HG03558 (cell line): Measurements from ENCODE around the gene NDUFS8.

Source experiments
- ATAC-seq: cut with Tn5 transposase; IDR thresholded peaks from one replicate; pipeline ENCODE4 v1.9.1; 2021; ENCODE audit warnings: moderate number of reproducible peaks; ENCODE audit not compliant: unreplicated experiment; ENCODE audit errors: extremely low read depth

NDUFS8 gene

DNA sequence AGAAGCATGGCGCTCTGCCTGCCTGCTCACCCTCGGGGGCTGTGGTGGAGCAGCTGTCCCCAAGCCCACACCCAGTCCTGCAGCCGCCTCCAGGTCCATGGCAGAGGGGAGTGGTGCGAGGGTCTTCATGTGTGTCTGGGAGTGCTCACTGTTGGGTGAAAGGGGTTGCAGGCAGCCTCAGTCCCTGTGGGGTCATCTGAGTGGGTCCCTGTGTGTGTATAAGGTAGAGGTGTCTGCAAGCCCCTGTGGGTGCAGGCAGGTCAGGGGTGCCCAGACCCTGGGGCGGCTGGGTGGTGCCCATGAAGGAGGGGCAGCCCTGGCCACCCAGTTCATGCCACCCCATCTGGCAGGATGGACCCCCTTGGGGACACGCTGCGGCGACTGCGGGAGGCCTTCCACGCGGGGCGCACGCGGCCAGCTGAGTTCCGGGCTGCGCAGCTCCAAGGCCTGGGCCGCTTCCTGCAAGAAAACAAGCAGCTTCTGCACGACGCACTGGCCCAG, 15.5 kb upstream of the NDUFS8 start:
- ATAC-seq = no peak

DNA sequence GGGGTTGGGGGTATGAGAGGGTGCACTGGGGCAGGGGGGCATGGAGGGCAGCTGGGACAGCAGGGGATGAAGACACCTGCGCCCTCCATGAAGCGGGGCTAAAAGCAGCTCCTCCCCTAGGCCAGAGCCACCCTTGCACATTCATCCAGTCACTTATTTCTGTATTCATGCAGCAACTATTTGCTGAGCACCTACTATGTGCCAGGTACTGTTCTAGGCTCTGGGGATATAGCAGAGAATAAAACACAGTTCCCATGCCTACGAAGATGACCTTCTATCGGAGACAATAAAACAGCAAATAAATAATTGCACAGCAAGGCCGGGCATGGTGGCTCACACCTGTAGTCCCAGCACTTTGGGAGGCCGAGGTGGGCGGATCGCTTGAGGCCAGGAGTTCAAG, 15.0 kb upstream of the NDUFS8 start:
- no peak for ATAC-seq

DNA sequence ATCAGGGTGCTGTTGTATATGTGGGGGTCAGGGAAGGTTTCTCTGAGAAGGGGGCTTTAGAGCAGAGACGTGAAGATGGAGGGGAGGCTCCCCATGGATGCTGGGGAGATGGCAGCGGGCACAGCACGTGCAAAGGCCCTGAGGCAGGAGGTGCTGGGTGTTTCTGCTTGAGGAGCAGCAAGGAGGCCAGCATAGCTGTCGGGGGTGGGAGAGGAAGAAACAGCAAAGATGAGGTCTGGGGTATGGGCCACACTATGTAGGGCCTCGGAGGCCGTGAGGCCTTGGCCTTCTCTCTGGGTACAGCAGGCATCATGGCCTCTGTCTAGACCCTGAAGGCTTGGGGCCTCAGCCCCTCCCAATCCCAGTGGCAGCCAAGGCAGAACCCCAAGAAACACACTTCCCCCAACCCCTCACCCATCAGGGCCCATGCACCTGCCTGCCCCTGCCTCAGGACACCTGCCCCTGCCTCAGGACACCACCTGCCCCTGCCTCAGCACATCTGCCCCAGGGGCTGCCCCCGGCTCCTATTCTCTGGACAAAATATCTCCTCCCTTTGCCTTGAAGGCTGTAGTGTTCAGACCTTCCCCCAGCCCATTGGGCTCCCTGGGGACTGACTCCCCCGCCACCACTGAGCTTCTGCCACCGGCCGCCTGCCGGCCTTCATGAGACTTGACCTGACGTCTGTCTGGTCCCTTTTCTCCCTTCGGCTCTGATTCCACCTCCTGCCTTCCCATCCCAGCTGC, 14.1 kb upstream of the NDUFS8 start:
- no peak for ATAC-seq

DNA sequence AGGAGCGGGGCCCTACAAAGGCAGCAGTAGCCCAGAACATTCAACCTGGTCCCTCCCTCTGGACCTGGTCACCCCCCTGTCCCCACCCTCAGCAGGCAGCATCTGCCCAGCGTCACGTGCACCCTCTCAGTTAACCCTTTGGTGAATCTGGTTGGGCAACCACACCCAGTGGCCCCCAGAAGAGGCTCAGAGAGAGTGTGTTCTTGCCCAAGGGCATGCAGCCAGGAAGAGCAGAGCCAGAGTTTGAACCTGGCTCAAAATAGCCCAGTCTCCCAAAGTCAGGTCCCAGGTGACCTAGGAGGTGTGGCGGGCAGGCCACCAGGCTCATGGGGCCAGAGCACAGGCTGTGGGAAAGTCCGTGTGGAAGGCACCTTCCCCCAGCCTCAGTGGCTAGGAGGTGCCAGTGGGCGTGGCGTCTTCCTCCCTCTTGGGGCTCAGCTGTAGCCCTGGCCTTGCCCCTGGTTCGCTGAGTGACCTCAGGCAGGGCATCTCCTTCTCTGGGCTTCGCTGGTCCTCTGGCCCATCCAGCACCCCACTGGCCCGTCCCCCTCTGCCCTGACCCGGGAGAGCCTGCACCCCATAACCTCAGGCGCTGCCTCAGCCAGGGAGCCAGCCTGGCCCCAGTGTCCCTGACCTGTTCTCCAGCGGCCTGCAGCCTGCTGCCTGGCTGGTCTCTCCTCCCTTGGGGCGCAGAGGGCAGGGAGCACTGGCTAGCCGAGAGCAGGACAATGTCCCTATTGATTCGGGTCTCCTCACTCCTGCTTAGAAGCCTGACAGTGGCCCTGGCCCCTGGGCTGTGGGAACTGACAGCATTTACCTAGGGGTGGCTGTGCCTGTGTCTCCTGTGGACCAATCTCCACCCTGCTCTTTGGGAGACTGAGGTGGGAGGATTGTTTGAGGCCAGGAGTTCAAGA, 13.3 kb upstream of the NDUFS8 start:
- no peak for ATAC-seq

DNA sequence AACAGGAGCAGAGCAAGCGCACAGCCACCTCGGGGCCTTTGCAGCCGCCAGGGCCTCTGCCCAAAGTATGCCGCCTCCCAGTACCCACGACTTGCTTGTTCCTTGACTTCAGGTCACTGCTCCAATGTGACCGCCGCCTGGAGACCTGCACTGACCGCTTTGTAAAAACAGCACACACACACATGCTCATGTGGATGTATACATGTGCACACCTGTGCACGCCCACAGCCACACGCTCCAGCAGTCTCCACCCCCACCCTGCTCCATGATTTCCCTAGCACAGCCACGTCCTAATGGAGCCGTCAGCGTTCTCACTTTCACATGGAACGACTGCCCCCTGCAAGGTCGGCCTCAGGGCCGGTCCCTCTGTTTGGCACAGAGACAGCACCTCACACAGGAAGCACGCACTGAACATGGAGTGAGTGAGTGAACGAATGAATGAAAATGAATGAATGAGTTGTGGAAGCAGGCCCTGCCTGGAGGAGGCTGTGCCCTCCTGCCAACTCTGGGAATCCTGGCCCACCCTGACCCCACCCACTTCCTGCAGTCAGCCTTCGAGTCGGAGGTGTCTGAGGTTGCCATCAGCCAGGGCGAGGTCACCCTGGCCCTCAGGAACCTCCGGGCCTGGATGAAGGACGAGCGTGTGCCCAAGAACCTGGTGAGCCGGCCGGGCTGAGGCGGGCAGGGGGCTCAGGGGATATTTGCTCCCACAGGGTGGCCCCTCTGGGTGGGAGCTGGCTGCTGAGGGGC, 12.3 kb upstream of the NDUFS8 start:
- ATAC-seq = no peak

DNA sequence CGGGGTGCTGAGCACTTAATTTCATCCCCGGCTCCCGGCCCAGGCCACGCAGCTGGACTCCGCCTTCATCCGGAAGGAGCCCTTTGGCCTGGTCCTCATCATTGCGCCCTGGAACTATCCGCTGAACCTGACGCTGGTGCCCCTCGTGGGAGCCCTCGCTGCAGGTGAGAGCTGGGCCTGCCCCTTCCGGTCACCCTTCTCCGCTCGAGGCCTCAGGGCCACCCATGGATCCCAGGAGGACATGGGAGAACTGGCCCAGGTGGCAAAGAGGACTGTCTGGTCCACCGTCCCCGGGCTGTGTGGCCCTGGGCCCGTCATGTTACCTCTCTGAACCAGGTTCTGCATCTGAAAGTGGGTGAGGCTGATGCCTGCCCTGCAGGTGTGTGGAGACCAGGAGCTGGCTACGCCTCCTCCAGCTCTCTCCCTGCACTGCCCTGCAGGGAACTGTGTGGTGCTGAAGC, 11.7 kb upstream of the NDUFS8 start:
- no peak for ATAC-seq

DNA sequence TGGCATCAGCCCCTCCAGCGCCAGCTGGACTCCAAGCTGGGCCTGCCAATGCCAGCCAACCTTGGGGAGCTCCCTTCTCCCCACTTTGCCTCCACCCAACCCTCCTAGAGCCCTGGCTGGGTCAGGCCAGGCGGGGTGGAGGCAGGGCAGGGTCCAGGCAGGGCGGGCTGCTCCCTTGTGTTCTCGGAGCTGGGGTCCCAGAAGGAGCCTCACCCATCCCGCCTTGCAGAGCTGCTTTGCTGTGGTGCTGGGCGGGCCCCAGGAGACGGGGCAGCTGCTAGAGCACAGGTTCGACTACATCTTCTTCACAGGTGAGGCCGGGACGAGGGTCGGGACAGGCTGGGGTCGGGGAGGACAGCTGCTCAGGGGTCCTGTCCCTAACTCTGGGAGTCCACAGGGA, 11.0 kb upstream of the NDUFS8 start:
- ATAC-seq = no peak

DNA sequence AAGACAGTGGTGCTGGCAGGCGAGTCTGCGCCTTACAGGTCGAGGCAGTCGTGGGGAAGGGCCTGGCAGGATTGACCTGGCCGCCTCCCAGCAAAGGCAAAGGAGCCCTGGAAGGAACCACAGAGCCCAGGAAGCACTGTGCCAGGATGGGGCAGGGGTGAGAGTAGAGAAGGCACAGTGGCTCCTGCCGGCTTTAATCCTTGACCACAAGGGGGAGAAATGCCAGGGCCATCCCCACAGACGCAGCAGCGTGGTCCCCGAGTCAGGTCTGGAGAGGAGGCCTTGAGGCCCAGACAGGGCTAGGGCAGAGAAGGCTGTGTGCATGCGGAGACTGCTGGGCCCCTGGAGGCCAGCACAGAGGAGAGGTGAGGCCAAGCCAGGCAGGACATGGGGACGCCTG, 9.9 kb upstream of the NDUFS8 start:
- no peak for ATAC-seq

DNA sequence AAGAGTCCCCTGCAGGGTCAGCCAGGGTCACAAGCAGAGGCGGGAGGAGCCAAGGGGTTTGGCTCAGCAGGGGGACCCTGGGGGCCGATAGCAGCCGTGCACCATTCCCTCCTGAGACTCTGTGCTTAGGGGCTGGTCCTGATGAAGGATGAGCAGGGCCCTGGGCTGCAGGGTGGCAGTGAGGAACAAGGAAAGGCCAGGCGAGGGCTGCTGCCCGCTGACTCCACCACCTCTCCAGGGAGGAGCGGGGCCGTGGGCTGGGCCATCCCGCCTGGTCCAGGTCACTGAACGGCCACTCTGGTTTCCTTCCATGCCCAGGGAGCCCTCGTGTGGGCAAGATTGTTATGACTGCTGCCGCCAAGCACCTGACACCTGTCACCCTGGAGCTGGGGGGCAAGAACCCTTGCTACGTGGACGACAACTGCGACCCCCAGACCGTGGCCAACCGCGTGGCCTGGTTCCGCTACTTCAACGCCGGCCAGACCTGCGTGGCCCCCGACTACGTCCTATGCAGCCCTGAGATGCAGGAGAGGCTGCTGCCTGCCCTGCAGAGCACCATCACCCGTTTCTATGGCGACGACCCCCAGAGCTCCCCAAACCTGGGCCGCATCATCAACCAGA, 9.2 kb upstream of the NDUFS8 start:
- no peak for ATAC-seq

DNA sequence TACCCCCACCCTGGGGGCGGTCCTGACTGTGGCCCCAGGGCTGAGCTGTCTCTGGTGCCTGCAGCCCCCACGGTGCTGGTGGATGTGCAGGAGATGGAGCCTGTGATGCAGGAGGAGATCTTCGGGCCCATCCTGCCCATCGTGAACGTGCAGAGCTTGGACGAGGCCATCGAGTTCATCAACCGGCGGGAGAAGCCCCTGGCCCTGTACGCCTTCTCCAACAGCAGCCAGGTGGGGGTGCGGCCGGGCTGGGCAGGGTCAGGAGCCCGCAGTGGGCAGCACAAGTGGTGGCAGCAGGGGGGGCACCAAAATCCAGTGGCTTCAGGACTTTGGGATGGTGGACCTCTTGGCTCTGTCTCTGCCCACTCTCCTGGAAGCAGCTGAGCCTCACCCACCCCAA, 8.0 kb upstream of the NDUFS8 start:
- no peak for ATAC-seq

DNA sequence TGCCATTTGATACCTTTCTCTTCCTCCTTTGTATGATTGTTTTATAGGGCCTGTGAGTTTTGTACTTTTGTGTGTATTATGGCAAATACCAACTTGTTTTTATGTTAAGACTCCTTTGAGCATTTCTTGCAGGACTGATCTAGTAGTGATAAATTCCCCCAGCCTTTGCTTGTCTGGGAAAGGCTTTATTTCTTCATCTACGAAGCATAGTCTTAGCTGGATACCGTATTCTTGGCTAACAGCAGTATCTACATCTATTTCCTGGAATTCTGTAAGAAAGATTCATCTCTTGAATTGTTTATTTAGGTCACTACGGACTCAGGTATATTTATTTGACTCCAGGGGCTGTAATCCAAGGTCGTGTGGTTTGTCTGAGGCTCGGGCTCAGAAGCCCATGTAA, 6.0 kb upstream of the NDUFS8 start:
- no peak for ATAC-seq

DNA sequence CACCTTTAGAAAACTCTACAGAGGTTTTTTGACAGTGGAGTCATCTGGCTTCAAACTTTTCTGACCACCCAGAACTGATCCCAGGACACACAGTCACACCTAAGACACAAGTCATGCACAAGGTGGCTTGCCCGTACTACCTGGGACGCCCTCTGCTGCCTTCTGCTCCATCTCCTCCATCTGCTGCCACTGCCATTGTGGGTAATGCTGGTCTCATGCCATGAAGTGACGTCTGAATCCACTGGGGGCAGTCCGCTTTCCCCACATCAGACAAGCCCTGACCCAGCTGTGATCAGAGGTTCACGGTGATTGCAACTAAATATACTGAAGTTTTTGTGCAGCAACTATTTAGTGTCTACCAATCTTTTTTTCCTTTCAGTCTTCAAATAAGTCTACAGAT, 5.4 kb upstream of the NDUFS8 start:
- no peak for ATAC-seq

DNA sequence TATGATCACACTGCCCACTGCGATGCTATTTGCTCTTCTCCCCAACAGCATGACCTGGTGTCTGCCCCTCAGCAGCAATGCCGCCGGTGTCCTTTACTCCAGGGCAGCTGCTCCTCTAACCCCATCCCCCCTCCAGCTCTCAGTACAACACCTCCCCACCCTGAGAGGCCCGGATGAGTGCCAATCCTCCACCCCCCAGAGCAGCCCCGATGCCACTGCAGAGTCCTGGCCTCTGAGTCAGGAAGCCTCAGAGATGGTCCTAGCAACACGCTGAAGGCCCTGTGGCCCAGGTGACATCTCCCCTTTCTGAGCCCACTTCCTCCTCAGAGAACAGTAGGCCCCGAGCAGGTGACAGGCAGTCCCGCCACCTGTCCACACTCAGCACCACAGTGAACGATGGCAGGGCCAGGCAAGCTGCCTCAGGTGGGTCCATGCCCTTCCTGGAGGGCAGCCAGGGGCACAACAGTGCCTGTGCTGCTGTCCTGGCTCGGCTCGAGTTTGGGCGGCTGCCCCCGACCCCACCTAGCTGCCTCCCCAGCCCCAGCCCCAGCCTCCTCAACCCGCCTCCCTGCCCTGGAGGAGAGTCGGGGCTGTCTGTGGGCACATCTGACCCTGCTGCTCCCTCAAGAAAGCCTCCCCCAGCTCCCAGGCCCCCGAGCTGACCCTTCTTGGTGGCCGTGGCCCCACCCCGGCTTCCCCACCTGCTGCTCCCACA, 3.9 kb upstream of the NDUFS8 start:
- no peak for ATAC-seq

DNA sequence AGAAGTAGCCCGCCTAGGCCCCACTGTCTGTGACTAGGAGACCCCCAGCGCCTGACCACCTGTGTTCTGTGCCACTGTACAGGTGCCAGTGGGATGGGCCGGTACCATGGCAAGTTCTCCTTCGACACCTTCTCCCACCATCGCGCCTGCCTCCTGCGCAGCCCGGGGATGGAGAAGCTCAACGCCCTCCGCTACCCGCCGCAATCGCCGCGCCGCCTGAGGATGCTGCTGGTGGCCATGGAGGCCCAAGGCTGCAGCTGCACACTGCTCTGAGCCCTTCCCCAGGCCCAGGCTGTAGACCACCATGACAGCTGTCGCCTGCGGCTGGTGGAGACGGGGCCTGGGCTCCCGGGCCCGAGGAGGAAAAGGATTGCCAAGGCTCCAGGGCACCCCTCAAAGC, 2.8 kb upstream of the NDUFS8 start:
- ATAC-seq = no peak

DNA sequence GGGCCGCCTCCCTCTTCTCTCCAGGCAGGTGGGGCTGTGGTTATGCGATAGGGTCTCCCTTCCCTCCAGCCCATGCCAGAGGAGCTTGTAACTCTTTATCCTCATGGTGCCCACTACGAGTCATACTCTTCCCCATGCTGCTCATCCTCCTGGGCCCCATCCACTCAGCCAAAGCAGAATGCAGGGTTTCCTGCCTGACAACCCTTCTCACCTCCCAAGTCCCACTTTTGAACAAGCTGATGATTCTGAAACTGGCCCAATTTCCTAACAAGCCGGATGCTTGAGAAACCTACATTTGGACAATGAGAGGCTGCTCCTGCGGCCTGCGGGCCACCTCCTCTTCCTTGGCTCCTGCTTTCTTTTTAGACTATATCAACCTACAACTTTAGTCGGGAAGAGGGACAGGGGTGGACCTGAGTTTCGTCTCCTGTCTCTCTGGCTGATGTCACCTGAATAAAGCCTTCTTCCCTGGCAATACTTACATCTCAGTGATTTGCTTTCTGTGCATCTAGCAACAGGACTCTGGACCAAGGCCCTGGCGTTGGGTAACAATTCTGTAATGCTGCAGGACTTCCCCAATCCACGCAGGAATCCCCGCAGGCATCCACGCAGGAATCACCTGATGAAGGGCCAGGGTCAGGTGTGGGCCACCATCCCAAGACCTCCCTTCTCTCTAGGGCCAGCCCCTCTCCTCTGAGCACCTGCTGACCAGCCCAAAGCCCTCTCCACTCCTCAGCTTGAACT, 1.5 kb upstream of the NDUFS8 start:
- no peak for ATAC-seq

DNA sequence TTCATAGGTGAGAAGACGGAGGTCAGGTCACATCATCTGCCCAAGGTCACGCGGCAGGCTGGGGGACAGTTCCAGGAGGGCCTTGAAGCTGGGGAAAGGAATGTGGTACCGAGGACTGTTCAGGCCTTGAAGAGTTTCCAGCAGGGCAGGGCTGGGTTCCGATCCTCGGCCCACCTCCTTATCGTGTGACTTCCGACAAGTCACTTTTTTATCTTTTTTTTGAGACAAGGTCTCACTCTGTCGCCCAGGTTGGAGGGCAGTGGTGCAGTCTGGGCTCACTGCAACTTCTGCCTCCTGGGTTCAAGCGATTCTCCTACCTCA, 623 bp downstream of the NDUFS8 start:
- no peak for ATAC-seq

DNA sequence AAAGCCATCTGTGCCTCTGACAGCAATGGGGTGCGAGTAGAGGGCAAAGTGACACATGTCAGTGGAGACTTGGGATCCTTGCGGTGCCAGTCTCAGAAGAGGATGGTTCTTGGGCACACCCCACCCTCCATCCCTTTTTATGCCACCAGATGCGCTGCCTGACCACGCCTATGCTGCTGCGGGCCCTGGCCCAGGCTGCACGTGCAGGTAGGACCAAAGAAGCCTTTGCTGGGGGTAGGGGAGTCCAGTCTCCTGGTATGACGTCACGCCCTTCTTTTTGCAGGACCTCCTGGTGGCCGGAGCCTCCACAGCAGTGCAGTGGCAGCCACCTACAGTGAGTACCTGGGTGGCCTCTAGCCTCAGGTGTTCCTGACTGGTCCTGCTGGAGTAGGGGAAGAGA, 1.5 kb downstream of the NDUFS8 start:
- no peak for ATAC-seq

DNA sequence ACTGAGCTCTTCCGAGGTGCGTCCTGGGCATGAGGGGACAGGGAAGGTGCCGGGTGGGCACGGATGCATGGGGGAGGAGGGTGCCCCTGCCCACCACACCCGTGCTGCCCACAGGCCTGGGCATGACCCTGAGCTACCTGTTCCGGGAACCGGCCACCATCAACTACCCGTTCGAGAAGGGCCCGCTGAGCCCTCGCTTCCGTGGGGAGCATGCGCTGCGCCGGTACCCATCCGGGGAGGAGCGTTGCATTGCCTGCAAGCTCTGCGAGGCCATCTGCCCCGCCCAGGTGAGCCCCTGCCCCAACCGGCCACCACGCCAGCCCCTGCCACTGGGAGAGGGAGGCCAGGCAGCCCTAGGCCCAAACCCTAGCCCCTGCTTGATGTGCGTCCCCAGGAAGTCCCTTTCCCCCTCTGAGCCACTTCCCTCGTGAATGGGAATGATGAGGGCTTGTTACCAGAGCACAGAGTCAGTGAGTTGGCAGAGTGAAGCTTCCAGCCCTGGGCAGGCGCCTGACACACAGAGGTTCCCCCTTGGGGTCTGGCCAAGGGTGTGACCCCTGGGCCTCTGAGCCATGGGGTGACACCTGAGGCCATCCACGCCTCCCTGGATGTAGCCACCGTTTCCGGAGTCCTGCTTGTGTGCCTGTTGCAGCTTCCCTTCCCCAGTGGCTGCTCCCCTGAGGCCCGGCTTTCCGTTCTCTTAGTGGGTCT, 2.7 kb downstream of the NDUFS8 start:
- ATAC-seq = no peak

DNA sequence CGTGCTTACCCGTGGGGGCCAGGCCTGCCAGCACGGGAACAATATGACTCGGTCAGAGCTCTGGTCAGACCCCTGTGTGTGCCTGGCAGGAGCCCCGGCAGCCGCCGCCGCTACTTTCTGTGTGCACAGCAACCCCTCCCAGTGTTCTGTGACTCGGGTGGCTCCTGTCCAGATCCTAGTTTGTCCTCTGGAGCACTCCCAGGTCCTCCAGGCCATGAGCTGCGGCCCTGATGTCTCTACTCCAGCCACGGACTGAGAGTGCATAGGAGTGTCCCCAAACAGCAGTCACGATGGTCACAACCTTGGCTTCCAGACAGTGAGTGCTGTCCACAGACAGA, 3.2 kb downstream of the NDUFS8 start:
- ATAC-seq = no peak
